PC-3 (cell line): ENCODE data around the gene TCAF1. TPM values are rescaled to one million over a fixed set of nuclear protein-coding genes. Genes with fewer than 3 reads are reported as not detected.

ENCODE experiments used
- ATAC-seq: fragments of 200-7000 bp; cut with Tn5 transposase; 2 replicates; pipeline ENCODE4 v1.9.1; 2020; ENCODE audit warnings: mild to moderate bottlenecking, moderate library complexity
- Bru-seq: library from RNA; stranded (reverse); fragments of 400-500 nt; gene quantifications from one replicate; lab custom pipeline; 2021; lab: Mats Ljungman, UMichigan
- BruChase-seq, 2 experiments: library from RNA; stranded (reverse); fragments of 400-500 nt; gene quantifications; one replicate each; lab custom pipeline; 2021; lab: Mats Ljungman, UMichigan
- BruUV-seq: library from RNA; stranded (reverse); fragments of 400-500 nt; replicated peaks from 2 replicates; lab custom pipeline; 2021; lab: Mats Ljungman, UMichigan
- CTCF ChIA-PET: fragments of 300-600 bp; sonication (Branson Sonifier 250); formaldehyde crosslinking; loops from one replicate; lab custom pipeline; 2022; ENCODE audit warnings: antibody characterized with exemption; lab: Charles Lee
- POLR2A ChIA-PET: fragments of 300-600 bp; sonication (Branson Sonifier 250); formaldehyde crosslinking; loops from one replicate; lab custom pipeline; 2022; ENCODE audit warnings: antibody characterized with exemption; ENCODE audit not compliant: unreplicated experiment; lab: Charles Lee
- DNase-seq: peaks from one replicate; pipeline ENCODE4 v3.0.0-alpha.2; 2015
- H2AFZ ChIP-seq: fragments of 300-600 bp; sonication (generic); 2 replicates; pipeline ENCODE4 v1.6.0; 2016; ENCODE audit warnings: antibody characterized with exemption, low read length
- H3F3A ChIP-seq: fragments of 300-600 bp; sonication (generic); one replicate; pipeline ENCODE4 v1.6.0; 2017; ENCODE audit warnings: antibody characterized with exemption, low read length, control low read depth, mild to moderate bottlenecking; ENCODE audit not compliant: unreplicated experiment
- H3K27ac ChIP-seq: fragments of 300-600 bp; sonication (generic); 2 replicates; pipeline ENCODE4 v1.5.1; 2016; ENCODE audit warnings: mild to moderate bottlenecking, low read length
- H3K27me3 ChIP-seq: fragments of 300-600 bp; sonication (generic); 2 replicates; pipeline ENCODE4 v1.6.1; 2016; ENCODE audit warnings: low read length, mixed read lengths
- H3K36me3 ChIP-seq: fragments of 300-600 bp; sonication (generic); 2 replicates; pipeline ENCODE4 v1.6.1; 2016; ENCODE audit warnings: low read depth, mixed run types, low read length, mixed read lengths
- H3K4me1 ChIP-seq: fragments of 300-600 bp; sonication (generic); 2 replicates; pipeline ENCODE4 v1.5.1; 2016; ENCODE audit warnings: low read length; ENCODE audit not compliant: insufficient read depth
- H3K4me2 ChIP-seq: fragments of 300-600 bp; sonication (generic); 2 replicates; pipeline ENCODE4 v1.6.0; 2016; ENCODE audit warnings: low read length
- H3K4me3 ChIP-seq: fragments of 300-600 bp; sonication (generic); 2 replicates; pipeline ENCODE4 v1.5.1; 2016; ENCODE audit warnings: mild to moderate bottlenecking, low read length, mixed read lengths
- H3K79me2 ChIP-seq: fragments of 300-600 bp; sonication (generic); 2 replicates; pipeline ENCODE4 v1.6.1; 2017; ENCODE audit warnings: low read length, mixed read lengths
- H3K9ac ChIP-seq: fragments of 300-600 bp; sonication (generic); 2 replicates; pipeline ENCODE4 v1.6.0; 2016; ENCODE audit warnings: mild to moderate bottlenecking, low read length
- H3K9me2 ChIP-seq: fragments of 300-600 bp; sonication (generic); replicated peaks from 2 replicates; pipeline ENCODE4 v1.6.1; 2016; ENCODE audit warnings: mixed run types, low read length, mixed read lengths
- H3K9me3 ChIP-seq: fragments of 300-600 bp; sonication (generic); 2 replicates; pipeline ENCODE4 v1.6.1; 2016; ENCODE audit warnings: low read length, mixed read lengths
- H4K20me1 ChIP-seq: fragments of 300-600 bp; sonication (generic); 2 replicates; pipeline ENCODE4 v1.6.1; 2016; ENCODE audit warnings: low read length, mixed read lengths
- CTCF ChIP-seq: fragments of 300-600 bp; sonication (generic); conservative IDR thresholded peaks from 2 replicates; pipeline ENCODE4 v1.5.1; 2017; ENCODE audit warnings: antibody characterized with exemption, low read depth, mild to moderate bottlenecking, low read length
- EZH2 ChIP-seq: fragments of 300-600 bp; sonication (generic); IDR thresholded peaks from one replicate; pipeline ENCODE4 v1.6.1; 2017; ENCODE audit warnings: antibody characterized with exemption, mild to moderate bottlenecking, low read length; ENCODE audit not compliant: unreplicated experiment
- EZH2phosphoT487 ChIP-seq: fragments of 300-600 bp; sonication (generic); IDR thresholded peaks from 2 replicates; pipeline ENCODE4 v1.6.1; 2018; ENCODE audit warnings: mild to moderate bottlenecking, antibody characterized with exemption, low read length, borderline replicate concordance
- intact Hi-C: fragments of 100-400 bp; cut with micrococcal nuclease; formaldehyde crosslinking; loops from 2 replicates; pipeline ENCODE4 v1.9.0; 2023
- long read RNA-seq: library from polyadenylated mRNA; unstranded; transcript quantifications from one replicate; pipeline ENCODE4 v2.0.0, GENCODE V29; 2021; ENCODE audit not compliant: unreplicated experiment
- total RNA-seq: library from RNA; depleted of rRNA; stranded (reverse); fragments of >200 nt; gene quantifications from 2 replicates; pipeline ENCODE4 v1.2.3, GENCODE V29; 2014; rRNA removed

TCAF1 gene
- total RNA-seq (12.4 and 16.9 TPM in 2 replicates), Bru-seq, nascent RNA (percentile 73 among the genes with signal in this experiment), BruChase-seq, experiment 1, labeled RNA remaining after a 6-hour chase (percentile 73 among the genes with signal in this experiment), BruChase-seq, experiment 2, labeled RNA remaining after a 2-hour chase (percentile 74 among the genes with signal in this experiment)
- long read RNA-seq, full-length matches to known transcripts: 25 of 81 reads
- long read RNA-seq, partial matches to known transcripts: 33 of 81 reads
- long read RNA-seq, other reads (novel, unspliced or antisense): 23 of 81 reads

GRCh38 chr7:143901668-143902331, at the start of gene TCAF1:
Gene TCAF1, minus strand, starts transcription at chr7:143902176. Its CDS starts 25,568 bp downstream, at chr7:143876608.
- intact Hi-C loops: loop anchor here (1.0 kb wide), 3 partner anchors 111 to 226 kb away; no protein-coding TSS in a partner anchor

GRCh38 chr7:143948733-143949132, 46.8 kb upstream of the TCAF1 start:
- CTCF ChIA-PET: no interaction called here
- no peaks in the 10 kb centered on the region for H3K4me1 ChIP-seq
- no peaks in the 10 kb centered on the region for H3K36me3 ChIP-seq
- no peak overlapping the region for H3K27ac ChIP-seq
- no peak overlapping the region for H3K9ac ChIP-seq
- H3K27me3 ChIP-seq: 0 out of 2 replicates have a peak, but pooled peaks cover 3% of the 10 kb centered on the region
- no peaks in the 10 kb centered on the region for H4K20me1 ChIP-seq
- no peaks in the 10 kb centered on the region for H3K79me2 ChIP-seq
- no peaks in the 10 kb centered on the region for H3K9me2 ChIP-seq
- no peaks in the 10 kb centered on the region for H3K9me3 ChIP-seq
- POLR2A ChIA-PET: no interaction called here
- DNase-seq: no peak
- H3F3A ChIP-seq: no peaks in the 10 kb centered on the region
- no peak overlapping the region for H2AFZ ChIP-seq
- no TSS peak for BruUV-seq
- TF ChIP-seq EZH2 (no peak), CTCF (no peak), EZH2phosphoT487 (no peak)
- H3K4me3 ChIP-seq: no peak overlapping the region
- intact Hi-C loops: no loop called here
- no peak overlapping the region for H3K4me2 ChIP-seq
- no peak for ATAC-seq

More at GRCh38 chr7:143901668-143902331, at the start of gene TCAF1:
- TF ChIP-seq CTCF (peak; percentile 61), EZH2phosphoT487 (no peak)
- peaks cover 41% of the 10 kb centered on the region for H3K79me2 ChIP-seq
- no peaks in the 10 kb centered on the region for H3K9me3 ChIP-seq
- no peaks in the 10 kb centered on the region for H3F3A ChIP-seq
- H2AFZ ChIP-seq: peak within 1 kb of the TSS; percentile 96
- DNase-seq: peak; percentile 88
- ChIA-PET POLR2A (interaction anchor here (0.5 to 1.1 kb wide), 4 partner anchors 10 to 415 kb away, joined by 3 to 4 read pairs (median 3); no protein-coding TSS in a partner anchor), CTCF (interaction anchor here (0.6 to 2.1 kb wide), 6 partner anchors 9 to 233 kb away, joined by 3 to 47 read pairs (median 14); no protein-coding TSS in a partner anchor)
- peak within 1 kb of the TSS; percentile 84 for H3K27ac ChIP-seq
- ATAC-seq: peak; percentile 91
- H3K4me2 ChIP-seq: peak within 1 kb of the TSS; percentile 90
- H3K9me2 ChIP-seq: no peaks in the 10 kb centered on the region
- peak within 1 kb of the TSS; percentile 90 for H3K9ac ChIP-seq
- BruUV-seq: TSS peak; percentile 36
- peaks cover 24% of the 10 kb centered on the region for H3K4me1 ChIP-seq
- H3K36me3 ChIP-seq: no peaks in the 10 kb centered on the region
- no peaks in the 10 kb centered on the region for H3K27me3 ChIP-seq
- H3K4me3 ChIP-seq: peak within 1 kb of the TSS; percentile 89
- H4K20me1 ChIP-seq: no peaks in the 10 kb centered on the region
